Inflammatory macrophage treated with lipopolysaccharide for 1 hour (primary cell): ENCODE measurements around the gene SNAI1.
"Not testable (repeated sequence)": the region's sequence is repeated elsewhere in the genome, so short reads cannot be mapped to it uniquely, and the experiment has no call there.

ENCODE experiments used
- DNase-seq, 2 donors: peaks; one replicate each; pipeline ENCODE4 v3.0.0-alpha.2; 2020 to 2022

Gene SNAI1

GRCh38 chr20:49987015-49987867, 4.5 kb downstream of the SNAI1 start:
- no peak for DNase-seq

DNA sequence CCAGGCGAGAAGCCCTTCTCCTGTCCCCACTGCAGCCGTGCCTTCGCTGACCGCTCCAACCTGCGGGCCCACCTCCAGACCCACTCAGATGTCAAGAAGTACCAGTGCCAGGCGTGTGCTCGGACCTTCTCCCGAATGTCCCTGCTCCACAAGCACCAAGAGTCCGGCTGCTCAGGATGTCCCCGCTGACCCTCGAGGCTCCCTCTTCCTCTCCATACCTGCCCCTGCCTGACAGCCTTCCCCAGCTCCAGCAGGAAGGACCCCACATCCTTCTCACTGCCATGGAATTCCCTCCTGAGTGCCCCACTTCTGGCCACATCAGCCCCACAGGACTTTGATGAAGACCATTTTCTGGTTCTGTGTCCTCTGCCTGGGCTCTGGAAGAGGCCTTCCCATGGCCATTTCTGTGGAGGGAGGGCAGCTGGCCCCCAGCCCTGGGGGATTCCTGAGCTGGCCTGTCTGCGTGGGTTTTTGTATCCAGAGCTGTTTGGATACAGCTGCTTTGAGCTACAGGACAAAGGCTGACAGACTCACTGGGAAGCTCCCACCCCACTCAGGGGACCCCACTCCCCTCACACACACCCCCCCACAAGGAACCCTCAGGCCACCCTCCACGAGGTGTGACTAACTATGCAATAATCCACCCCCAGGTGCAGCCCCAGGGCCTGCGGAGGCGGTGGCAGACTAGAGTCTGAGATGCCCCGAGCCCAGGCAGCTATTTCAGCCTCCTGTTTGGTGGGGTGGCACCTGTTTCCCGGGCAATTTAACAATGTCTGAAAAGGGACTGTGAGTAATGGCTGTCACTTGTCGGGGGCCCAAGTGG, 5.3 kb downstream of the SNAI1 start:
- no peak for DNase-seq

- no peak for DNase-seq
These were observed 6.7 kb downstream of the SNAI1 start for GRCh38 chr20:49989234-49990065.

DNA sequence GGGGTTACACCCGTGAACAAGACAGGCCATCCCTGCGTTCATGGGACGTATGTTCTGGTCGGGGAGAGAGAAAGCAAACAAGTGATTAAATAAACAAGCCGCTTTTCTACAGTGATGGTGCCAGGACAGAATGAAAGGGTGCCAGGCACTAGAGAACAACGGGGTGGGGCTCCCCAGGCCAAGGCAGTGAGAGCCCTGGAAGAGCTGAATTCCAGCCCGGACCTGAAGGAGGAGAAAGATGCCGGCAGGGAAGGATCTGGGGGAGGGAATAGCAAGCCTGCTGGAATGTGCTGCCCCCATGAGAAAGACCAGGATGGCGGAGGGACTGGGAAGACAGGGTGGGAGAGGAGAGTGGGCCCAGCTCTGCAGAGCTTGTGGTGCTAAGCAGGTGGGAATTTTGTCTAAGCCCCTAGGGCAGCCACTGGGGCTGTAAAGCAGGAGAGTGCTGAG, 7.5 kb downstream of the SNAI1 start:
- DNase-seq, result no peak

- DNase-seq, result peak; percentile 50 to 85
These were observed 10.5 kb downstream of the SNAI1 start for GRCh38 chr20:49993301-49993751.

DNA sequence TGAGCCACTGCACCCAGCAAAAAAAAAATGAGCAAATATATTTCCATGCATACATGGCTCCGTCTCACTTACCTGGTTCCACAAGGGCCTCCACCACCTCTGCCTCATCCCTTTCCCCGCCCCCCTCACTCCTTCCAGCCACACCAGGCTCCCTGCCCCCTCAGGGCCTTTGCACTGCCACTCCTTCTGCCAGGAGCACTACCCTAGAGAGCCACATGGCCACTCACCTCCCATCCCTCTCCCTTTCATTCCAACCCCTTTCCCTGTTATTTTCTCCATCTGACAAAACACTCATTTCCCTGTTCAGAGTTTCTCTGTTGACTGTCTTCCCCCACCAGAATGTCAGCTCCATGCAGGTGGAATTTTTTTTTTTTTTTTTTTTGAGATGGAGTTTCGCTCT, 12.8 kb downstream of the SNAI1 start:
- DNase-seq, result no peak

- not testable (repeated sequence) for DNase-seq
These were observed 15.9 kb downstream of the SNAI1 start for GRCh38 chr20:49998478-49999188.

- peak; percentile 78 to 84 for DNase-seq
These were observed 16.5 kb downstream of the SNAI1 start for GRCh38 chr20:49999329-49999728.

- DNase-seq, result peak; percentile 67 to 79
These were observed 17.9 kb downstream of the SNAI1 start for GRCh38 chr20:50000548-50001222.

DNA sequence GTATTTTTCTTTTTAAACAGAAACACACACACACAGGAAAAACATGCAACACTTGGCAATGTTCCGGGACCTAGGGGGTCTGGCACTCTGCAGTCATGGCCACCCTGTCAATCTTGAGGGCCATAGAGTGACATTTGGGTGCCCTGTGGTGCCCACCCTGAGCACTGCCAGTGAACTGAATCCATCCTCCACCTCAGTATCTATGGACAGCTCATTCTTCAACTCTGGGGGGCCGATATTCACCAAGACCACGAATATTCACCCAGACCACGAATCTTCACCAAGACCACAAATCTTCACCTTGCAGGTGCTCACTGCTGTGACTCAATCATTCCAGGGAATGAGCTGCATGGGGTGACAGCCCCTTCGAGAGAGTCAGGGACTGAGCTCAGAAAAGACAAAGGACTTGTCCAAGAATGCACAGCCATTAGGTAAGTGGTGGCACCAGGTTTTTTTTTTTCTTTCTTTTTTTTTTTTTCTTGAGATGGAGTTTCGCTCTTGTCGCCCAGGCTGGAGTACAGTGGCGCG, 19.1 kb downstream of the SNAI1 start:
- no peak for DNase-seq

- peak; percentile 92 to 99 for DNase-seq
These were observed 20.5 kb downstream of the SNAI1 start for GRCh38 chr20:50003253-50003656.

DNA sequence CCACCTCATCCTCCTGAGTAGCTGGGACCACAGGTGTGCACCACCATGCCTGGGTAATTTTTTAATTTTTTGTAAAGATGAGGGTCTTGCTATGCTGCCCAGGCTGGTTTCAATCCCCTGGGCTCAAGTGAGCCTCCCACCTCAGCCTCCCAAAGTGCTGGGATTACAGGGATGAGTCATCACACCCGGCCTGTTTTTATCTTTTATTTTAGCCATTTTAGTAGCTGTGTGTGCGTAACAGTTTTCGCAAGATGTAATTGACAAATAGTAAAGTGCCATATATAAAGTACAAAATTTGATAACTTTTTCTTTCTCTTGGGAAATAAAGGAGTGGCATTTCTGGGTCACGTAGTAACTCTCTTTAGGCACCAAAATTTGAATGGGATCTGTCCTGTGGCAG, 21.4 kb downstream of the SNAI1 start:
- DNase-seq, result peak; percentile 91 to 93

DNA sequence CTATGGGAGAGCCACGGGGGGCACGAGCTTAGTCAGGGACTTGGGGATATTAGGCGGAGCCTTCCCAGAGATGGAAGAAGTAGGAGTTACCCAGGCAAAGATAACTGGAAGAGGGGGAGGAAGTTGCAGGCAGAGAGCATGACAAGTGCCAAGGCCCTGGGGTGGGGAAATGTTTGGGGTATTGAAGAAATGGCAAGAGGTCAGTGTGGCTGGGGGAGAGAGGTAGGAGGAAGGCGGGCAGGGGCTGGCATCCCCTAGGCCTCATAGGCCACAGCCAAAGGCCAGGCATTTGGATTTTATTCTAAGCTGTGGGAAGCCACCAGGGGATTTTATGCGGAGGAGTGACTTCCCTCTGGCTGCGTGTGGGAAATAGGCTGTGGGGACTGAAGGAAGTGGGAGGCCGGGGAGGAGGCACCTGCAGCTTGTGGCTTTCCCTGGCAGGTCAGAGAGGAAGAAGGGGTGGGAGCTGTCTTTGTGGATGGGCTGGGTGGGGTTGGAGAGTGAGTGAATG, 22.7 kb downstream of the SNAI1 start:
- DNase-seq, result peak; percentile 86 to 97

DNA sequence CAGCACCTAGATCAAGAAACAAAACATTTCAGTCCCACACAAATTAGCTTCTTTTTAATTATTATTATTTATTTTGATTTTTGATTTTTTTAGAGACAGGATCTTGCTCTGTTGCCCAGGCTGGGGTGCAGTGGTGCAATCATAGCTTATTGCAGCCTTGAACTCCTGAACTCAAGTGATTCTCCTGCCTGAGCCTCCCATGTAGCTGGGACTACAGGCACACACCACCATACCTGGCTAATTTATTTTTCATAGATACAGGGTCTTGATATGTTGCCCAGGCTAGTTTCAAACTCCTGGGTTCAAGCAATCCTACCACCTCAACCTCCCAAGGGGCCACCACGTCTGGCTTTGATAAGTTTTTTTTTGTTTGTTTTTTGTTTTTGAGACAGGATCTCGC, 24.6 kb downstream of the SNAI1 start:
- DNase-seq, result no peak

DNA sequence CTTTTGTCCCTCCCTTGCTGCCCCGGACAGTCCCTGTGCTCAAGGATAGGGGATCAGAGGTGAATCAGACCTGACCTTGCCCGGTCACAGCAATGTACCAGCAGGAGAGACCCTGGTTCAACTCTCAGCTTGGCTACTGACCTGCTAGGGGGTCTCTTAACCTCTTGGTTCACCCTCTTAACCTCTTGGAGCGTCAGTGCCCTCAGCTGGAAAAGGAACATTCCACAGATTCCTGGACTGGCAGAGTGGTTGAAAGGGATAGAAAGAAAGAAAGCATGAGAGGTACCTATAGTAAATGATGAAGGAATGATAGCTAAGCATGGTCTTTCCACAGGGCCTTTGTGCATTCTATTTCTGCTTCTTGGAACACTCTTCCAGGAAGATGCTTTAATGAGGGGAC, 25.2 kb downstream of the SNAI1 start:
- no peak for DNase-seq

GRCh38 chr20:50009521-50010454, 27.0 kb downstream of the SNAI1 start:
- no peak for DNase-seq

GRCh38 chr20:50011597-50011996, 28.8 kb downstream of the SNAI1 start:
- not testable (repeated sequence) for DNase-seq

- no peak for DNase-seq
These were observed 29.8 kb downstream of the SNAI1 start for GRCh38 chr20:50012282-50013263.

DNA sequence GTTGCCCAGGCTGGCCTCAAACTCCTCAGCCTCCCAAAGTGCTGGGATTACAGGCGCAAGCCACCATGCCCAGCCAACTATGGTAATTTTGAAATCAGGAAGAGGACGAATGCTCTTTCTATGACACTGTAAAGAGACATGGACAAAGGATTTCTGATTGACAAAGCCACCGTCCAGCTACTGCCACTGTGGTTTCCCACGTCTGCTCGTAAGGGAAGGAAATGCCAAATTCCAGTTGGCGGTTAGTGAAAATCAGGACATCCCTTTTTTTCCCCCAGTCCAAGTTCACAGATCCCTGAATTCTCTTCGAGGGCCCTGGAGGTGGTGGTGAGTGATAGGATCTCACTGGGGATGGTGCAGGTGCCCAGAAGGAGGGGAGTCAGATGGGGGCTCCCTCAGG, 31.2 kb downstream of the SNAI1 start:
- DNase-seq, result peak; percentile 65 to 79
